SK-N-SH (cell line): Measurements from ENCODE around the gene GGA2. TPM values are rescaled to one million over a fixed set of nuclear protein-coding genes. Genes with fewer than 3 reads are reported as not detected.

Source experiments
- CTCF ChIA-PET: fragments of 300-600, 350-600 bp; formaldehyde crosslinking; extraction: SDS; loops from one replicate; lab custom pipeline; 2021; lab: Yijun Ruan, JAX
- POLR2A ChIA-PET: fragments of 350-600 bp; sonication (Branson Sonifier 250); formaldehyde crosslinking; extraction: SDS; loops from one replicate; lab custom pipeline; 2020; ENCODE audit warnings: antibody characterized with exemption, inconsistent platforms; lab: Yijun Ruan, JAX
- DNase-seq: peaks from one replicate; pipeline ENCODE4 v3.0.0; 2012
- H2AFZ ChIP-seq: fragments of 200-600 bp; sonication (generic); 2 replicates; pipeline ENCODE4 v1.8.1; 2016; ENCODE audit warnings: antibody characterized with exemption, mild to moderate bottlenecking, low read depth
- H3F3A ChIP-seq: fragments of 200-600 bp; sonication (generic); replicated peaks from 2 replicates; pipeline ENCODE3; 2016; ENCODE audit warnings: antibody characterized with exemption, mild to moderate bottlenecking; ENCODE audit not compliant: insufficient read depth
- H3K27ac ChIP-seq, 2 experiments: fragments of 200-500 bp in 1 of 2; fragments of 200-600 bp in 1 of 2; sonication (Bioruptor generic) in 1 of 2; sonication (generic), shearing (Covaris generic) in 1 of 2; 2 replicates each; pipeline versions ENCODE4 v1.5.1 to v1.6.1; 2014 to 2016; ENCODE audit warnings: low read depth in 2 of 2, inconsistent platforms in 1 of 2, low read length in 1 of 2, mild to moderate bottlenecking in 1 of 2, mixed read lengths in 1 of 2
- H3K27me3 ChIP-seq: fragments of 200-600 bp; sonication (generic), shearing (Covaris generic); 2 replicates; pipeline ENCODE4 v1.6.1; 2016; ENCODE audit warnings: mixed run types; ENCODE audit not compliant: insufficient read depth
- H3K36me3 ChIP-seq, 2 experiments: fragments of 200-500 bp in 1 of 2; fragments of 200-600 bp in 1 of 2; sonication (Bioruptor generic) in 1 of 2; sonication (generic) in 1 of 2; replicated peaks in 1 of 2; 2 replicates each; pipeline versions ENCODE3 to v1.5.1; 2014 to 2016; ENCODE audit warnings: low read length in 1 of 2, mild to moderate bottlenecking in 1 of 2; ENCODE audit not compliant: insufficient read depth in 2 of 2, control insufficient read depth in 1 of 2
- H3K4me1 ChIP-seq, 2 experiments: fragments of 200-500 bp in 1 of 2; fragments of 200-600 bp in 1 of 2; sonication (Bioruptor generic) in 1 of 2; sonication (generic), shearing (Covaris generic) in 1 of 2; 2 replicates each; pipeline versions ENCODE4 v1.5.1 to v1.6.1; 2014 to 2016; ENCODE audit warnings: low read depth in 1 of 2, low read length in 1 of 2, mixed run types in 1 of 2; ENCODE audit not compliant: insufficient read depth in 2 of 2, control insufficient read depth in 1 of 2
- H3K4me2 ChIP-seq: fragments of 200-600 bp; sonication (generic), shearing (Covaris generic); 2 replicates; pipeline ENCODE4 v1.6.1; 2017; ENCODE audit warnings: mixed run types
- H3K4me3 ChIP-seq, 2 experiments: fragments of 200-500 bp in 1 of 2; fragments of 200-600 bp in 1 of 2; sonication (Bioruptor generic) in 1 of 2; sonication (generic), shearing (Covaris generic) in 1 of 2; 2 replicates each; pipeline versions ENCODE4 v1.5.1 to v1.8.1; 2014 to 2016; ENCODE audit warnings: low read depth in 2 of 2, inconsistent platforms in 1 of 2, low read length in 1 of 2, mild to moderate bottlenecking in 1 of 2, mixed read lengths in 1 of 2, moderate library complexity in 1 of 2
- H3K79me2 ChIP-seq: fragments of 200-600 bp; sonication (generic); 2 replicates; pipeline ENCODE4 v1.8.1; 2017; ENCODE audit warnings: mild to moderate bottlenecking; ENCODE audit not compliant: insufficient read depth
- H3K9ac ChIP-seq: fragments of 200-600 bp; sonication (generic); 2 replicates; pipeline ENCODE4 v1.6.1; 2017; ENCODE audit warnings: mixed run types
- H3K9me2 ChIP-seq: fragments of 200-600 bp; sonication (generic); 2 replicates; pipeline ENCODE4 v1.6.1; 2017; ENCODE audit warnings: mixed run types
- H3K9me3 ChIP-seq: fragments of 200-600 bp; sonication (generic); 2 replicates; pipeline ENCODE4 v1.6.1; 2017; ENCODE audit warnings: mixed run types, mild to moderate bottlenecking, moderate library complexity
- H4K20me1 ChIP-seq: fragments of 200-600 bp; sonication (generic); 2 replicates; pipeline ENCODE4 v1.6.1; 2017; ENCODE audit warnings: mild to moderate bottlenecking, mixed run types; ENCODE audit not compliant: insufficient read depth
- ELF1 ChIP-seq: IDR thresholded peaks from 2 replicates; pipeline ENCODE4 v1.4.0; 2012
- EP300 ChIP-seq, 2 experiments: IDR thresholded peaks; 2 replicates each; pipeline versions ENCODE4 v1.4.0 to v1.6.1; 2012; ENCODE audit warnings: borderline replicate concordance in 1 of 2, low read depth in 1 of 2, low read length in 1 of 2
- EZH2phosphoT487 ChIP-seq: fragments of 200-600 bp; sonication (generic); IDR thresholded peaks from 2 replicates; pipeline ENCODE4 v1.6.1; 2017; ENCODE audit warnings: low read depth, mixed run types, mild to moderate bottlenecking, antibody characterized with exemption, moderate library complexity, borderline replicate concordance
- FOSL2 ChIP-seq: IDR thresholded peaks from 2 replicates; pipeline ENCODE4 v1.4.0; 2012; ENCODE audit warnings: low read depth, mild to moderate bottlenecking, moderate library complexity, borderline replicate concordance
- FOXJ3 ChIP-seq: sonication (generic); formaldehyde crosslinking; IDR thresholded peaks from 2 replicates; pipeline ENCODE4 v1.5.1; 2020; ENCODE audit warnings: mild to moderate bottlenecking, missing genetic modification reagents
- GATA2 ChIP-seq: sonication (generic); formaldehyde crosslinking; IDR thresholded peaks from 2 replicates; pipeline ENCODE4 v1.5.0; 2020; ENCODE audit warnings: mild to moderate bottlenecking, missing genetic modification reagents
- MAX ChIP-seq: IDR thresholded peaks from 2 replicates; pipeline ENCODE4 v1.4.0; 2012; ENCODE audit warnings: low read depth
- MEF2A ChIP-seq: IDR thresholded peaks from 2 replicates; pipeline ENCODE4 v1.4.0; 2012; ENCODE audit warnings: low read depth, borderline replicate concordance
- MXI1 ChIP-seq: IDR thresholded peaks from 2 replicates; pipeline ENCODE4 v1.6.1; 2012; ENCODE audit warnings: mild to moderate bottlenecking, low read depth, low read length, improper control_type of control experiment
- NFIC ChIP-seq: IDR thresholded peaks from 2 replicates; pipeline ENCODE4 v1.4.0; 2012; ENCODE audit warnings: borderline replicate concordance
- NRF1 ChIP-seq: IDR thresholded peaks from 2 replicates; pipeline ENCODE4 v1.6.1; 2012; ENCODE audit warnings: low read depth, mild to moderate bottlenecking, low read length
- RAD21 ChIP-seq: IDR thresholded peaks from 2 replicates; pipeline ENCODE4 v1.6.1; 2012; ENCODE audit warnings: mild to moderate bottlenecking, low read length
- RCOR1 ChIP-seq: fragments of 150-350 bp; IDR thresholded peaks from 2 replicates; pipeline ENCODE4 v1.6.1; 2017; ENCODE audit warnings: antibody characterized with exemption, low read length
- REST ChIP-seq: IDR thresholded peaks from 2 replicates; pipeline ENCODE4 v1.6.1; 2012; ENCODE audit warnings: mild to moderate bottlenecking, low read depth, low read length, moderate library complexity
- RFX5 ChIP-seq: IDR thresholded peaks from 2 replicates; pipeline ENCODE4 v1.6.1; 2012; ENCODE audit warnings: mild to moderate bottlenecking, improper control_type of control experiment, low read length
- RXRA ChIP-seq: IDR thresholded peaks from 2 replicates; pipeline ENCODE4 v1.4.0; 2012; ENCODE audit warnings: low read depth, mild to moderate bottlenecking, borderline replicate concordance
- SMC3 ChIP-seq: IDR thresholded peaks from 2 replicates; pipeline ENCODE4 v1.6.1; 2012; ENCODE audit warnings: low read depth, low read length, improper control_type of control experiment
- TEAD4 ChIP-seq: IDR thresholded peaks from 2 replicates; pipeline ENCODE4 v1.4.0; 2012; ENCODE audit warnings: mild to moderate bottlenecking, borderline replicate concordance; ENCODE audit not compliant: insufficient read depth
- USF2 ChIP-seq: fragments of 150-350 bp; IDR thresholded peaks from 2 replicates; pipeline ENCODE4 v1.6.1; 2017; ENCODE audit warnings: antibody characterized with exemption, low read length, low read depth, borderline replicate concordance
- YY1 ChIP-seq: IDR thresholded peaks from 2 replicates; pipeline ENCODE4 v1.4.0; 2012; ENCODE audit warnings: low read depth, mild to moderate bottlenecking
- ZBTB33 ChIP-seq: IDR thresholded peaks from 2 replicates; pipeline ENCODE4 v1.4.0; 2012; ENCODE audit warnings: low read depth, borderline replicate concordance
- WGBS: methylation state at CpG from one replicate; pipeline ENCODE4 v1.1.6; 2017; ENCODE audit warnings: low lambda C conversion rate; 5-methylcytosine and 5-hydroxymethylcytosine counted together
- polyA plus RNA-seq, 3 experiments: library from polyadenylated mRNA; depleted of rRNA; stranded (reverse); fragments of >200 nt; gene quantifications; 2 replicates each; pipeline ENCODE4 v1.2.3, GENCODE V29; 2012

GGA2 gene
- polyA plus RNA-seq, 1 of the 3 experiments (the other 2 are of a cell fraction), result 23.4 TPM

- 91% methylated on average over 7 of the region's 7 CpGs for WGBS
- CTCF ChIA-PET, result interaction anchor here (0.6 kb wide), 1 partner anchor 82 kb away, joined by 3 read pairs; no protein-coding TSS in a partner anchor
- POLR2A ChIA-PET, result no interaction called here
Observed at GRCh38 chr16:23514381-23515152, 4.3 kb upstream of the GGA2 start.

GRCh38 chr16:23512168-23512695, 1.9 kb upstream of the GGA2 start:
- no peak overlapping the region for H3K4me2 ChIP-seq
- H2AFZ ChIP-seq, result no peak overlapping the region
- H3K79me2 ChIP-seq, result peaks cover 26% of the 10 kb centered on the region
- H3K9me2 ChIP-seq, result no peaks in the 10 kb centered on the region
- 91% methylated on average over 4 of the region's 4 CpGs for WGBS
- H3K27me3 ChIP-seq, result no peaks in the 10 kb centered on the region
- H3K36me3 ChIP-seq, result no peaks in the 10 kb centered on the region
- peaks cover 0 to 6% of the 10 kb centered on the region in 2 experiments; a peak in 1 of 4 replicates for H3K4me1 ChIP-seq
- no peaks in the 10 kb centered on the region for H3K9me3 ChIP-seq
- H3K27ac ChIP-seq, result no peak overlapping the region
- peaks cover 5% of the 10 kb centered on the region for H3F3A ChIP-seq
- H4K20me1 ChIP-seq, result peaks cover 20% of the 10 kb centered on the region
- ChIA-PET POLR2A (no interaction called here), CTCF (interaction anchor here (0.7 kb wide), 1 partner anchor 78 kb away, joined by 3 read pairs; no protein-coding TSS in a partner anchor)
- no peak overlapping the region for H3K4me3 ChIP-seq
- H3K9ac ChIP-seq, result no peak overlapping the region
- DNase-seq, result no peak
- no peak for TF ChIP-seq FOXJ3 (CRISPR knock-in tag)
- TF ChIP-seq RXRA, result no peak
- TF ChIP-seq USF2, result no peak
- no peak for TF ChIP-seq RFX5
- TF ChIP-seq MAX, result no peak
- no peak for TF ChIP-seq ELF1
- TF ChIP-seq YY1, result no peak
- TF ChIP-seq RCOR1, result no peak
- TF ChIP-seq TEAD4, result no peak
- TF ChIP-seq EP300 (IDR thresholded peaks at IDR 0.05; ENCODE audit: borderline replicate concordance in 1 of 2, low read depth in 1 of 2, low read length in 1 of 2), result no peak
- no peak for TF ChIP-seq FOSL2
- no peak for TF ChIP-seq REST
- TF ChIP-seq SMC3, result no peak
- no peak for TF ChIP-seq ZBTB33

More at GRCh38 chr16:23514381-23515152, 4.3 kb upstream of the GGA2 start:
- Histone ChIP-seq H3K9ac (no peak overlapping the region), H3K9me2 (no peaks in the 10 kb centered on the region), H3K79me2 (peaks cover 3% of the 10 kb centered on the region), H3K36me3 (peaks cover 0 to 8% of the 10 kb centered on the region in 2 experiments), H3K4me2 (no peak overlapping the region), H4K20me1 (peaks cover under 1% of the 10 kb centered on the region; the same call in 1 of the 2 replicates), H3K4me1 (no peaks in the 10 kb centered on the region; a peak in 1 of 4 replicates), H3K4me3 (no peak overlapping the region), H2AFZ (no peak overlapping the region), H3K27me3 (no peaks in the 10 kb centered on the region), H3F3A (peaks cover 5% of the 10 kb centered on the region), H3K27ac (no peak overlapping the region), H3K9me3 (no peaks in the 10 kb centered on the region)
- TF ChIP-seq RXRA (no peak), NRF1 (no peak), MAX (no peak), RAD21 (no peak), NFIC (no peak), MXI1 (no peak), GATA2 (no peak), MEF2A (no peak), EZH2phosphoT487 (no peak)
- no peak for DNase-seq
